HT1080 (cell line): ENCODE data around the gene FKBP7. TPM values are rescaled to one million over a fixed set of nuclear protein-coding genes. Genes with fewer than 3 reads are reported as not detected.
"Not testable (repeated sequence)": the region's sequence is repeated elsewhere in the genome, so short reads cannot be mapped to it uniquely, and the experiment has no call there.

ENCODE experiments used
- DNase-seq: peaks from one replicate; pipeline ENCODE4 v3.0.0-alpha.2; 2015; ENCODE audit warnings: low read depth
- polyA plus RNA-seq, 2 experiments: library from polyadenylated mRNA; depleted of rRNA; stranded (reverse); fragments of >200 nt; gene quantifications; 2 replicates each; pipeline ENCODE4 v1.2.3, GENCODE V29; 2015
- total RNA-seq: library from RNA; depleted of rRNA; stranded (reverse); fragments of >200 nt; shearing (Covaris generic); gene quantifications from 2 replicates; pipeline ENCODE4 v1.2.3, GENCODE V29; 2014; rRNA removed

FKBP7 gene
- total RNA-seq, result 21.0 and 22.2 TPM in 2 replicates
- 11.4 and 13.5 TPM in 2 replicates for polyA plus RNA-seq (2015; cell fraction: cytosol; rRNA removed)
- 12.4 and 13.0 TPM in 2 replicates for polyA plus RNA-seq (2015; cell fraction: nucleus; rRNA removed)

DNA sequence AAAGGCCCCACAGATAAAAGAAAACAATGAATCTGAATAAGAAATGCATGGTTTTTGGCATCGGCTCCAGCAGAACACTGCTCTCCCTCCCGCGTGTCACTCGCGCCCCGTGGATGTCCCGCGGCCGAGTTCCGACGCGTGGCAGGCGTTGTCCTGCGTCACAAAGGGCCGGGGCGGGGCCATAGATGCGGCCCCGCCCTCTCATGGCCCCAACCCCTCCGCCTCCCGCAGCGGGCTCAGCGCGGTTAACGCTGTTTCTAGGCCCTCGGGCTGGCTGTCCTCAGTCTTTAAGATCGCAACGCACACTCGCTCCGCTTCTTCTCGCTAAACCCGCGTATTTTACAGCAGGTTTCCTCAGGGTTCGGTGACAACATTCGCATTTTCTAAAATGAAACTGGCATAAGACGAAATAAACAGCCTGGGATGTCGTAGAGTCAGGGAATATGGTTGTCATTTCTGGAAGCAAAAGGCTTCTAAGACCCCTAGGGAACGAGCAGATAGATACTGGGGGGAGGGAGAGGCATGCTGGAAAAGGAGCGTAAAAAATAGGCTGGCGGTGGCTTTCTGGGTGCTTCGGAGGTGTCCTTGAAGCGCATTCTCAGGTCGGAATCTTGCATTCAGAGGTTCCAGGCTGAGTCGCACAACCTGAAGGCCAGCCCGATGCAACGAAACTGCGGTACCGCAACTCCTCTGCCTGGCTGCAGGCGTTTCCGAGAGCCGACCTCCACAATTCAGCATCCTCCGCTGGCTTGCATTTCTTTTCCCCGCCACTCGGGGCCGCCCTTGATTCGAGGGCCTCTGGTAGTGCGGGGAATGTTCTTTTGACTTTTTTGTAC lies at the start of gene FKBP7:
Gene FKBP7, minus strand, starts transcription at position 162 of the 836 bp plus-strand sequence. Its CDS starts 101 bp downstream, at position 61.
- peak; percentile 65 for DNase-seq

GRCh38 chr2:178527592-178527991 lies 49.2 kb upstream of the FKBP7 start:
- no peak for DNase-seq

GRCh38 chr2:178526256-178526655 lies 47.9 kb upstream of the FKBP7 start:
- no peak for DNase-seq

GRCh38 chr2:178525460-178525859 lies 47.1 kb upstream of the FKBP7 start:
- DNase-seq, result not testable (repeated sequence)

DNA sequence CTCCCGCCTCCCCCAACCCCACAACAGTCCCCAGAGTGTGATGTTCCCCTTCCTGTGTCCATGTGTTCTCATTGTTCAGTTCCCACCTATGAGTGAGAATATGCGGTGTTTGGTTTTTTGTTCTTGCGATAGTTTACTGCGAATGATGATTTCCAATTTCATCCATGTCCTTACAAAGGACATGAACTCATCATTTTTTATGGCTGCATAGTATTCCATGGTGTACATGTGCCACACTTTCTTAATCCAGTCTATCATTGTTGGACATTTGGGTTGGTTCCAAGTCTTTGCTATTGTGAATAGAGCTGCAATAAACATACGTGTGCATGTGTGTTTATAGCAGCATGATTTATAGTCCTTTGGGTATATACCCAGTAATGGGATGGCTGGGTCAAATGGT lies 46.6 kb upstream of the FKBP7 start:
- not testable (repeated sequence) for DNase-seq

- DNase-seq, result peak; percentile 14
Observed at GRCh38 chr2:178523596-178524134, 45.3 kb upstream of the FKBP7 start.

DNA sequence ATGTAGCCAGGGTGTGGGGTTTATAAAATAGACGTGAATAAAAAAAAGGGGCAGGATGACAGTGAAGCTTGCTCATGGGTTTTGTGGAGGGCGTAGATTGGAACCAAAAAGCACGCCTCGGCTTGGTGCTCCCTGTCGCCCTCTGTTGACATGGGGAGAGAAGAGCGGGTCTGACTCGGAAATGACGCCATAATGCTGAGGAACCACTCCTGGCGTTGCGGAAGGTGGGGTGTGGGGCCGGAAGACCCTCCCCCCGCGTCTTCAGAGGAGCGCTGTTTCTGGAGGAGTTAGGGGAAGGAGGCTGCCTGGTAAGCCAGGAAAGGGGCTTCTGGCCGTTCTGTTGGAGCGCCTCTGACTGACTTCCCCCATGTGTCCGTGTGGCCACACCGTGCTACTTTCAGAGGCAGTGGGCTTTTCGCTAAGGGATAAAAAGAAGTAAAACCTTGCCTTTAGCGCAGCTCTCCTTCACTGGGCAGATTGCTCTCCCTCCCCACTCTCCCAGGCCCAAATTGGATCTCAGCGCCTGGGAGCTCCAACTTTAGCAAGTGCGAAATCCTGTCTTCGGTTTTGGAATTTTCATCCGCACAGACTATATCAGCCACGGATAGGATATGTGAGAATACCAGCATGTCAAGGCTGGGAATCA lies 44.7 kb upstream of the FKBP7 start:
- peak; percentile 90 for DNase-seq

DNA sequence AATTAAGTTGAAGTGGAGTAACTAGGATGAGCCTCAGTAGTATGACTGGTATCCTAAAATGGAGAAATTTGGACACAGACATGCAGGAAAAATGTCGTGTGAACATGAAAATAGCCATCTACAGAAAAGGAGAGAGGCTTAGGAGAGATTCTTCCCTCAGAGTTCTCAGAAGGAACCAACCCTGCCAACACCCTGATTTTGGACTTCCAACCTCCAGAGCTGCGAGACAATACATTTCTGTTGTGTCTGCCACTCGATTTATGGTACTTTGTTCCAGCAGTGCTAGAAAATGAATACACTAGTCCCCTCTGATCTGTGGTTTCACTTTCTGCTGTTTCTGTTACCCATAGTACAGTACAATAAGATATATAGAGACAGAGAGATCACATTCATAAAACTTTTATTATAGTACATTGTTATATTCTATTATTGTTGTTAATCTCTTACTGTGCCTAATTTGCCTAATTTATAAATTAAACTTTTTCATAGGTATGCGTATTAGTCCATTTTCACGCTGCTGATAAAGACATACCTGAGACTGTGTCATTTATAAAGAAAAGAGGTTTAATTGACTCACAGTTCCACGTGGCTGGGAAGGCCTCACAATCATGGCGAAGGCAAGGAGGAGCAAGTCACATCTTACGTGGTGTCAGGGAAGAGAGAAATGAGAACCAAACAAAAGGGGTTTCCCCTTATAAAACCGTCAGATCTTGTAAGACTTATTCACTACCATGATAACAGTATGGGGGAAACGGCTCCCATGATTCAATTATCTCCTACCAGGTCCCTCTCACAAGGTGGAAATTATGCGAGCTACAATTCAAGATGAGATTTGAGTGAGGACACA lies 43.1 kb upstream of the FKBP7 start:
- DNase-seq, result no peak

GRCh38 chr2:178517496-178517895 lies 39.1 kb upstream of the FKBP7 start:
- no peak for DNase-seq

DNA sequence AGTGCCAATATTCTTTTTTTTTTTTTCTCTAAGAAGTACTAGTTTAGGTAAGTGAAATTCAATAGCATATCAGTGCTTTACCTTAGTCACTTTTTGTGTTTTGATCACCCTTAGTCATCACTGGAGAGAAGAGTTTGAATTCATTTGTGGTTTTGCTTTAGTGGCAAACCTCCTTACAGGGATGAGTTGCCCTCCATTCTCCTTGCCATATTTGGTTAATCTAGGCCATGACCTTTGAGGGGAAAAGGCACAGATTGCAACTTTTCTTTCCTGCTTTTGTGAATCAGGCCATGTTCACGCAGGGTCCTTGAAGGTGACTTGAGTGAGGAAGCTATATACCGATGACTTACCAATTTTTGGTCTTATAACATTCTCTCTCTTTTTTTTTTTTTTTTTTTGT lies 36.3 kb upstream of the FKBP7 start:
- DNase-seq, result peak; percentile 99

- peak; percentile 74 for DNase-seq
Observed at GRCh38 chr2:178513876-178514275, 35.5 kb upstream of the FKBP7 start.

GRCh38 chr2:178512484-178512883 lies 34.1 kb upstream of the FKBP7 start:
- peak; percentile 83 for DNase-seq

DNA sequence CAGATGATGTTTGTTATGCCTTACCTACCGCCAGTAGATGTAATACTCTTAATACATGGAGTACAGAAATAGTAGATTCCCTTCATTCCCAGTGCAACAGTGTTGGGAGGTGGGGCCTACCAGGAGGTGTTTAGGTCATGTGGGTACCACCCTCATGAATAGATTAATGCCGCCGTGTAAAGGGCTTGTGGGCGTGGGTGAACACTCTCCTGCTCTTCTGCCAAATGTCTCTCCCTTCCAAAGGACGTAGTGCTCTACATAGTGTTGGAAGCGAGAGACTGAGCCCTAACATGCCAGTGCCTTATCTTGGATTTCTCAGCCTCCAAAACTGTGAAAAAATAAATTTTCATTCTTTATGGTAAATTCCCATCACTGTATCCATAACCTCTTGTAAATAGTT lies 32.0 kb upstream of the FKBP7 start:
- no peak for DNase-seq

DNA sequence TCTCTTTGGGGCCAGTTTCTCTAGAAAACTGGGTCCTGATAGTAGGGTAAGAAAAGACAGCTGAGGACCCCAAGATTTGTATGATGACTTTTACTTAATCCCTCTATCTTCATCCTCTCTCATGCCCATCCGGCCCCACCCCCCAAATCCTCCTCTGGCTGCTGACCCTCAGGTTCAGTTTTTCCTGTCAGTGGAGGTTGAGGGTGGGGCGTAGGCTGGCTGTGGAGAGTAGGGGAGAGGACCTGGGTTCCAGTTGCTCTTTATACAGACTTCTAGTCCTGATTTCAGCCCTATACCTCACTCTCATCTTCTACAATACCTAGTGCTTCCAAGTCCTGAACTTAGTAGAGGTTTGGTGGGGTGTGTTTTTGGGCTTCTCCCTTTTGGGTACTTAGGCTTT lies 30.2 kb upstream of the FKBP7 start:
- no peak for DNase-seq

DNA sequence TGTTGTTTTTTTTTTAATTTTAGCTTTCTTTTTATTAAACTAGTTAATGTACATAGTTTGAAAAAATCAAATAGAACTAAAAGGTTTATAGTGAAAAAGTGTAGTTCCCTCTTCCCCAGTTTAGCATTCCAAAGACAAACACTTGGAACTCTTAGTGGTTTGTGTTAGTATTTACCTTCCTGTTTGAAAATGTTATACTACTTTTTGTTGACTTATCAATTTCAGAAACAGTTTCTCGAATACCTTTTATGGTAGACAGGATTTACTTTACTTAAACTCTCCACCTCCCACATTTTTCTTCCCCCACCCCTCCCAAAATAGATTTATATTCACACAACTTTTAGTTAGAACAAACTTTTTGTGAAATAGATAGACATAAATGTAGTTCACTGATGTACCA lies 28.5 kb upstream of the FKBP7 start:
- DNase-seq, result no peak

DNA sequence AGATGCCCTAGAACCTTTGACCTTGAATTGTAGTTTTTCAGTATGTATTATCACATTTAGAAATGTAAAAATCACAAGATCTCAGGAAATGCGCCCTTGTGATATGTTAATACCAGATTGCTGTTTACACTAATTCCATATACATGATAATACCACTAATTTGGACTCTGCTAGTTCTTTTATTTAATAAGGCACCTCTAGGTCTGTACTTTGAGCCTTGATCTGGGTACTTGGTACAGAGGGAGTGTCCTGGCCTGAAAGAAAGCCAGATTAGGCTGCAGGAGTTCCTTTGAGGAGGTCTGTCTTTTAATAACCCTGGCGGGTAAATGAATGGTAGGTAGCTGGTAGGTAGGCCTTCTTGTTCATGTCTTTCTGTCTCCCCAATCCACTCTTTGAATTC lies 28.1 kb upstream of the FKBP7 start:
- no peak for DNase-seq

- DNase-seq, result no peak
Observed at GRCh38 chr2:178506101-178506500, 27.7 kb upstream of the FKBP7 start.

GRCh38 chr2:178502751-178503150 lies 24.4 kb upstream of the FKBP7 start:
- no peak for DNase-seq

DNA sequence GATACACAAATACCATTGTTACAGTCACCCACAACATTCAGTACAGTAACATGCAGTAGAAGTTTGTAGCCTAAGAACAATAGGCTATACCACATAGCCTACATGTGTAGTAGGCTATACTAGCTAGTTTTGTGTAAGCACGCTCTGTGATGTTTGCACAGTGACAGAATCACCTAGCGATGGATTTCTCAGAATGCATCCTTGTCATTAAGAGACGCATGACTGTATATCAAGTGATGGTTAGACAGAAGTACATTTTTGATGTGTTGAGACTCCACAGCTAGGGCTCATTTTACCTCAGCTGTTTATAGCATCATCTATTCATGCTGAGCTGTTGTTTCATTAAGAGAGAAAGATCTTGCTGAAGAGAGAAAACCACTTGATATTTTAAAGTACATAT lies 21.2 kb upstream of the FKBP7 start:
- no peak for DNase-seq

DNA sequence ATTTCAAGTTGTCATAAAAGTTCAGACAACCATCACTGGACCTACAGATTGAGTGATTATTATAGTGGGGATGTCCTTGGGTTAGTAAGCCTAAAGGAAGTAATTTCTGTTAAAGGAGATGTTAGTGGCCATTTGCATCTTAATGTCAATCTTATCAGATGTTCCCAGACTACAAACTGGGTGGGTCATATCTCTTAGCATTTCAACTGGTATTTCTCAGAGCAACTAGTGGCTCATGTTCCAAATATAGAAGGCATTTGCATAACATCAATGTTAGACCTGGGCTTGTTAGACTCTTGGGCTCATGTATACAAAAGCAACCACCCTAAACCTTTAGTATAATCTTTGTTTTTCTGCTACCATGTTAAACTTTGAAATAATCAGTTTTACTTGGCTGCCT lies 19.7 kb upstream of the FKBP7 start:
- no peak for DNase-seq

DNA sequence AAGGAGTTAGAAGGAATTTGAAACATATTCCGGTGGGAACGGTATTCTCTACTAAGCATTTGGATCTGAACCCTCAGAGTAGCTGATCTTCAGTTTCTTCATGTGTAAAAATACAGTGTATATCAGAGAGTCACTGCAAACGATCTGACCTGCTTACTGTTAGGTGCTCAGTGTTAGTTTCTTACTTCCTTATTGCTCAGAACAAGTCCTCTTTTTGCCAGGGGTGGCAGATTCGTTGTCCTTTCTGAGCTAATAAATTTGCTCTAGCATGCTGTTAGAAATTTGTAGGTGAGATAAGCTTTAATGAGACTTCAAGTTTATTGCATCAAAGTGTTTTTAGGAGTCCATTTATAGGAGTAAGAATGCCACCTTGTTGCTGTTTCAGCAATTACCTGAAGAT lies 17.6 kb upstream of the FKBP7 start:
- no peak for DNase-seq
